Spleen (tissue), 7 donors: ENCODE data around the gene ALK.

Experiments used
- POLR2A ChIP-seq, 3 donors: fragments of 450-650 bp; IDR thresholded peaks; one replicate each; pipeline ENCODE4 v1.5.1; 2017; ENCODE audit warnings: antibody characterized with exemption in 3 of 3, mild to moderate bottlenecking in 1 of 3
- TF ChIP-seq, protein P1 (sequence below), 11 experiments: fragments of 200-600 bp in 7 of 11; fragments of 450-650 bp in 4 of 11; sonication (generic) in 4 of 11; IDR thresholded peaks in 8 of 11; conservative IDR thresholded peaks in 3 of 11; 1 replicate in 7 of 11; 2 replicates in 4 of 11; pipeline versions ENCODE4 v1.4.0 to v1.8.0; 2016 to 2021; ENCODE audit warnings: antibody characterized with exemption in 11 of 11, inconsistent platforms in 4 of 11, mild to moderate bottlenecking in 1 of 11
- donor health status: DM: no; HTN: no; CAD: no; lungs with moderate emphysema.
- donor health status: DM: no; HTN: no; CAD: no.
- donor health status: DM: no; HTN: no; CAD: no.

DNA sequence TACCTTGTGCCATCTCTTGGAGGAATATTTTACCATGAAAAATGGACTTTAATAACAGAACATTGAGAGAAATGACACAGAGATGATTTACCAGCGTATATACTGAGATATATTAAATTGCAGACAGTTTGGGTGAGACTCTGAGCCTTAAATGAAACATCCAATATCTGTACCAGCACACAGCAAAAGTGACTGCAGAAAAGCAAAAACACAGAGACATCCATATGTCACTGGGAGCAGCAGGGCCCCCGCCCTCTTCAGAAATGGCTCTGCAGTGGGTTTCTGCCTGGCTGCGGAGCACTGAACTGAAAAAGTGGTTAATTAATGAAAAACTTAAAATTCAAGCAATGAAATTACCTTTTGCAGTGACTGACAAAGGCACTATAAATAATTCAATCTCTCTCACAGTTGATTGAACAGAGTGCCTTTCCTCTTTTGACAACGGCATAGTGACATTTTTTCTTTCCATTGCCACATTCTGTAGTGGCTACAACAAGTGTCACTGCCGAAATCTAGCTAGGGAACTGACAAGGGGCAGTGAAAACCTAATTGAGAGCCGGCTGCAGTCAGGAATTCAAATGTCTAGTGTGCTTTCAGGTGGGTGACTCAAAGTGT lies 353.4 kb downstream of the ALK start:
- TF ChIP-seq, protein P1, sequence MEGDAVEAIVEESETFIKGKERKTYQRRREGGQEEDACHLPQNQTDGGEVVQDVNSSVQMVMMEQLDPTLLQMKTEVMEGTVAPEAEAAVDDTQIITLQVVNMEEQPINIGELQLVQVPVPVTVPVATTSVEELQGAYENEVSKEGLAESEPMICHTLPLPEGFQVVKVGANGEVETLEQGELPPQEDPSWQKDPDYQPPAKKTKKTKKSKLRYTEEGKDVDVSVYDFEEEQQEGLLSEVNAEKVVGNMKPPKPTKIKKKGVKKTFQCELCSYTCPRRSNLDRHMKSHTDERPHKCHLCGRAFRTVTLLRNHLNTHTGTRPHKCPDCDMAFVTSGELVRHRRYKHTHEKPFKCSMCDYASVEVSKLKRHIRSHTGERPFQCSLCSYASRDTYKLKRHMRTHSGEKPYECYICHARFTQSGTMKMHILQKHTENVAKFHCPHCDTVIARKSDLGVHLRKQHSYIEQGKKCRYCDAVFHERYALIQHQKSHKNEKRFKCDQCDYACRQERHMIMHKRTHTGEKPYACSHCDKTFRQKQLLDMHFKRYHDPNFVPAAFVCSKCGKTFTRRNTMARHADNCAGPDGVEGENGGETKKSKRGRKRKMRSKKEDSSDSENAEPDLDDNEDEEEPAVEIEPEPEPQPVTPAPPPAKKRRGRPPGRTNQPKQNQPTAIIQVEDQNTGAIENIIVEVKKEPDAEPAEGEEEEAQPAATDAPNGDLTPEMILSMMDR (IDR thresholded peaks at IDR 0.05 in 8 of 11, conservative IDR thresholded peaks at IDR 0.05 in 3 of 11): no peak
- no peak for TF ChIP-seq POLR2A (IDR thresholded peaks at IDR 0.05)
